NOMO-1 treated with DMSO at 0.1 percent for 48 hours (cell line): ENCODE results near the gene CDH12.
"Not testable (repeated sequence)": the region's sequence is repeated elsewhere in the genome, so short reads cannot be mapped to it uniquely, and the experiment has no call there.

Experiments
- DNase-seq: peaks from one replicate; lab custom pipeline; 2025; ENCODE audit not compliant: unreplicated experiment; lab: John Stamatoyannopoulos, UW

Gene CDH12

GRCh38 chr5:22051881-22052280, 801.3 kb downstream of the CDH12 start:
- DNase-seq = no peak

- DNase-seq = no peak
These were observed 802.2 kb downstream of the CDH12 start for GRCh38 chr5:22050931-22051330.

- DNase-seq = peak; percentile 54
These were observed 808.9 kb downstream of the CDH12 start for GRCh38 chr5:22044229-22044628.

GRCh38 chr5:22036061-22036460, 817.1 kb downstream of the CDH12 start:
- no peak for DNase-seq

- DNase-seq = no peak
These were observed 820.1 kb downstream of the CDH12 start for GRCh38 chr5:22033066-22033465.

GRCh38 chr5:22023784-22024183, 829.4 kb downstream of the CDH12 start:
- no peak for DNase-seq

GRCh38 chr5:22012893-22013292, 840.3 kb downstream of the CDH12 start:
- not testable (repeated sequence) for DNase-seq

- not testable (repeated sequence) for DNase-seq
These were observed 842.3 kb downstream of the CDH12 start for GRCh38 chr5:22010808-22011207.

GRCh38 chr5:22001097-22001496, 852.0 kb downstream of the CDH12 start:
- not testable (repeated sequence) for DNase-seq

- DNase-seq = not testable (repeated sequence)
These were observed 867.3 kb downstream of the CDH12 start for GRCh38 chr5:21985799-21986198.

GRCh38 chr5:21951571-21951970, 901.6 kb downstream of the CDH12 start:
- DNase-seq = not testable (repeated sequence)

- DNase-seq = no peak
These were observed 922.0 kb downstream of the CDH12 start for GRCh38 chr5:21931116-21931515.

- DNase-seq = peak; percentile 39
These were observed 933.6 kb downstream of the CDH12 start for GRCh38 chr5:21919414-21920022.

- DNase-seq = no peak
These were observed 934.7 kb downstream of the CDH12 start for GRCh38 chr5:21918451-21918850.

- no peak for DNase-seq
These were observed 942.4 kb downstream of the CDH12 start for GRCh38 chr5:21910731-21911130.

GRCh38 chr5:21895766-21896350, 957.3 kb downstream of the CDH12 start:
- DNase-seq = no peak

- no peak for DNase-seq
These were observed 960.0 kb downstream of the CDH12 start for GRCh38 chr5:21893161-21893560.

GRCh38 chr5:21889581-21889980, 963.6 kb downstream of the CDH12 start:
- no peak for DNase-seq

GRCh38 chr5:21882074-21882745, 970.9 kb downstream of the CDH12 start:
- no peak for DNase-seq

GRCh38 chr5:21880164-21880563, 973.0 kb downstream of the CDH12 start:
- no peak for DNase-seq

- no peak for DNase-seq
These were observed 990.2 kb downstream of the CDH12 start for GRCh38 chr5:21862986-21863385.

- DNase-seq = no peak
These were observed 994.7 kb downstream of the CDH12 start for GRCh38 chr5:21858441-21858840.
